ENCODE results near the gene ZNF727.
"Not testable (repeated sequence)": the region's sequence is repeated elsewhere in the genome, so short reads cannot be mapped to it uniquely, and the experiment has no call there.

Gene ZNF727

DNA sequence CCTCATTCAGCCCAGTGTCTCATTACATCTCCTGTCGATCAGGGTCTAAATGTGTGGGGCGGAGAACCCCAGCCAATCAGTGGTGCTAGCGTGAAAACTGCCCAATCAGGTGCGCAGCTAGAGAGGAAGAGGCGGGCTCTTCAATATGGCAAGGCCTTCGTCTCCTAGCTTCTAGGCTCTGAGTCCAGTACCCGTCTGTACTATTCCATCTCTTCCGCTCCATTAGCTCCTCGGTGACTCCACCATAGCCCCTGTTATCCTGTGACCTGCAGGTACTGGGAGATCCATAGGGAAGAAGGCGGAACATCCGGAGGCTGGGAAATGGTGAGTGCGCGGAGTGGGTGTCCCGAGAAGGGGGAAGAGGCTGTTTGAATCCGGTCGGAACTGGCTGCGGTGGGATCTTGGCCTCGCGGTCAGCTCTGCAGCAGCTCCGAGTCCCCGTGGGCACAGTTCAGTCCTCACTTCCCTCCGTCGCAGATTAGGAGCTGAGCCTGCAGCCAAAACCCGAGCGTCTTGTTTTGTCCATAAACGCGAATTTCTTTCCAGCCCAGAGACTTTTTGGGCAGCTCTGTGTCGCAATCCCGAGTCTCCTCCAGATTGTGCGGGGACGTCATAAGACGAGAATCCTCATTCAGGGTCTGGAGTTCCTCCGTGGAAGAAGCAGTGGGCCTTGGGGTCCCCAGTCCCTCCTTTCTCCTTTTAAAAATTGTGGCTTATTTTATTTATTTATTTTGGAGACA, at the start of gene ZNF727:
TSS of gene ZNF727 (plus strand) at position 134 of the 740 bp plus-strand sequence. CDS start at position 322, 188 bp downstream.
- no peak for DNase-seq (ENCODE audit: low read depth, low spot score)

DNA sequence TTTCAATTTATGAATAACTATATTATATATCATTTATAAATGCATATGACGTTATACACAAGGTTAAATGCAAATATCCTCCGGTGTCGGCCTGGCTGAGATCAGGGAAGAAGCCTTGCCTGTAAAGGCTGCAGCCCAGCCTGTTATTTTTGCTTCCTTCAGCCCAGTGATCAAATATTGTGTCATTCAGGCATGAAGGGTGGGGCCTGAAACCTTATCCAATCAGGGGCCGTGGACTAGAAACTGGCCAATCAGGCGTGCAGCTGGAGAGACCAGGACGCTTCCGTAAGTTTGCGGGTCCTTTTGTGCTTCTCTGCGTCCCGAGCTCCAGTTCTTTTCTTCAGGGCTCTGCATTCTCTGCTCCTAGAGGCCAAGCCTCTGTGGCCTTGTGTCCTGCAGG, 46.7 kb upstream of the ZNF727 start, which contains the start of gene ZNF722:
TSS of gene ZNF722 (plus strand) at position 301 of the 400 bp plus-strand sequence. CDS start 113 bp downstream, outside the sequence.
- DNase-seq (ENCODE audit: low read depth, low spot score), result no peak

DNA sequence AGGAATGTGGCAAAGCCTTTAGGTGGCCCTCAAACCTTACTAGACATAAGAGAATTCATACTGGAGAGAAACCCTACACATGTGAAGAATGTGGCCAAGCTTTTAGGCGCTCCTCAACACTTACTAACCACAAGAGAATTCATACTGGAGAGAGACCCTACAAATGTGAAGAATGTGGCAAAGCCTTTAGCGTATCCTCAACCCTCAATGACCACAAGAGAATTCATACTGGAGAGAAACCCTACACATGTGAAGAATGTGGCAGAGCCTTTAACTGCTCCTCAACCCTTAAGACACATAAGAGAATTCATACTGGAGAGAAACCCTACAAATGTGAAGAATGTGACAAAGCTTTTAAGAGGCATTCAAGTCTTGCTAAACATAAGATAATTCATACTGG, 29.7 kb upstream of the ZNF727 start:
- not testable (repeated sequence) for DNase-seq (ENCODE audit: low read depth, low spot score)

DNA sequence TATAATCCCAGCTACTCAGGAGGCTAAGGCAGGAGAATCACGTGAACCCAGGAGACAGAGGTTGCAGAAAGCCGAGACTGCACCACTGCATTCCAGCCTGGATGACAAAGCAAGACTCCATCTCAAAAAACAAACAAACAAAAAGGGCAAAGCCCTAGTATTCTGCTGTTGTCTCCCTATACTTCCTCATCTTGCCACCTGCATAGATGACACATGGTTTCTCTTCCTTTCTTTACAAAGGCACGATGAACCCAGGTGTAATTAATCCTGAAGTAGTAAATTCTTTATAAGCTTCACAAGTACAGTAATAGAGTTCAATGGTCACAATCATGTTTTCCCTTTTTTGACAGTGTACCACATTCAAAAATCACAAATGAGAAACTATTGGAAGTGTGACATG, 9.8 kb upstream of the ZNF727 start:
- no peak for DNase-seq (ENCODE audit: low read depth, low spot score)

DNA sequence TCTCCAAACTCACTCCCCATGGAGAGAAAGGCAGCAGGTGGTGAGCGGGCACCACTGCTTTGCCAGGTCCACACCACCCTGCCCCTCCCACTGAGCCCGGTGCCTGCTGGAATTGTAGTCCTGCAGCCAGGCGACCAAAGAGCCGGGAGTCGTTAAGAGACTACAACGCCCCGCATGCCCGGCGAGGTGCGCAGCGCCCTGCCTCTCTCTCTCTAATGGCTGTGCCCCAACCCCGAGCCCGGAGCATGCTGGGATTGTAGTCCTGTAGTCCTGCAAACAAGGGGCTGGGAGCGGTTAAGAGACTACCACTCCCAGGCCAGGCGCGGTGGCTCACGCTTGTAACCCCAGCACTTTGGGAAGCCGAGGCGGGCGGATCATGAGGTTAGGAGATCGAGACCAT, 8.1 kb upstream of the ZNF727 start:
- no peak for DNase-seq (ENCODE audit: low read depth, low spot score)

DNA sequence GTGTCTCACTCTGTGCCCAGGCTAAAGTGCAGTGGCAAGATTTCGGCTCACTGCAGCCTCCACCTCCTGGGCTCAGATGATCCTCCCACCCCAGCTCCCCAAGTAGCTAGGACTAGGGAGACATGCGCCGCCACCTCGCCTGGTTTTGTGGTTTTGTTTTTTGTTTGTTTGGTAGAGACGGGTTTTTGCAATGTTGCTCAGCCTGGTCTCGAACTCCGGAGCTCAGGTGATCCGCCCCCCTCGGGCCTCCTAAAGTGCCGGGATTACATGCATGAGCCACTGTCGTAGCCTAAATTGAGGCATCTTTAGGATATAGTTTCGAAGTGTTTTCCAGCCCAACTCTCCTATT, 781 bp downstream of the ZNF727 start:
- DNase-seq (ENCODE audit: low read depth, low spot score), result no peak

DNA sequence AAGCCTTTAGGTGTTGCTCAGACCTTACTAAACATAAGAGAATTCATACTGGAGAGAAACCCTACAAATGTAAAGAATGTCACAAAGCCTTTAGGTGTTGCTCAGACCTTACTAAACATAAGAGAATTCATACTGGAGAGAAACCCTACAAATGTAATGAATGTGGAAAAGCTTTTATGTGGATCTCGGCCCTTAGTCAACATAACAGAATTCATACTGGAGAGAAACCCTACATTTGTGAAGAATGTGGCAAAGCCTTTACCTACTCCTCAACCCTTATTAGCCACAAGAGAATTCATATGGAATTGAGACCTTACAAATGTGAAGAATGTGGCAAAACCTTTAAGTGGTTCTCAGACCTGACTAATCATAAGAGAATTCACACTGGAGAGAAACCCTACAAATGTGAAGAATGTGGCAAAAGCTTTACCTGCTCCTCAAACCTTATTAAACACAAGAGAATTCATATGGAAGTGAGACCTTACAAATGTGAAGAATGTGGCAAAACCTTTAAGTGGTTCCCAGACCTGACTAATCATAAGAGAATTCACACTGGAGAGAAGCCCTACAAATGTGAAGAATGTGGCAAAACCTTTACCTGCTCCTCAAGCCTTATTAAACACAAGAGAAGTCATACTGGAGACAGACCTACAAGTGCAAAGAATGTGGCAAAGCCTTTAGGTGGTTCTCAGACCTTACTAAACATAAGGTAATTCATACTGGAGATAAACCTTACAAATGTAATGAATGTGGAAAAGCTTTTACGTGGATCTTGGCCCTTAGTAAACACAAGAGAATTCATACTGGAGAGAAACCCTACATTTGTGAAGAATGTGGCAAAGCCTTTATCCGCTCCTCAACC, 32.8 kb downstream of the ZNF727 start:
- not testable (repeated sequence) for DNase-seq (ENCODE audit: low read depth, low spot score)

DNA sequence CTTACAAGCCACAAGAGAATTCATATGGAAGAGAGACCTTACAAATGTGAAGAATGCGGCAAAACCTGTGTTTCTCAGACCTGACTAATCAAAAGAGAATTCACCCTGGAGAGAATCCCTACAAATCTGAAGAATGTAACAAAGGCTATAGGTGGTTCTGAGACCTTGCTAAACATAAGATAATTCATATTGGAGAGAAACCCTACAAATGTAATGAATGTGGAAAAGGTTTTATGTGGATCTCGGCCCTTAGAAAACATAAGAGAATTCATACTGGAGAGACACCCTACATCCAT, 33.4 kb downstream of the ZNF727 start:
- no peak for DNase-seq (ENCODE audit: low read depth, low spot score)

DNA sequence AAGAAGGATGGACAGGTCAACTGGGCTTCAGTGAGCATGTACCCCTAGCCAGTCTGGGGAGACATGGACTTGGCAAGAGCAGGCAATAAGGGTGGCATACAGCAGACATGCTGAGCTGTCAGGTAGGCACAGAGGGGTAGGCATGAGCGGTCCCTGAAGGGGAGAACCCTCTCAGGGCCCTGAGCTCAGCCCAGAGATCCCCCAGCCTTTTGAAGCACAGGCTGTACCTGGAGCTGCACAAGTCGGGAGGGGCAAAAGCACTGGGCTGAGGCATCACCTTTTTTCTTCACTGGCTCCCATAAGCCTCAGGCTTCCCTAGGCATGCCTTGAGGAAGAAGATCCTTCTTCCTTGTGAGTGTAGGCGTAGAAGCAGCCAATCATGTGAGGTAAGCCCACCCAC, 42.3 kb downstream of the ZNF727 start:
- no peak for DNase-seq (ENCODE audit: low read depth, low spot score)

DNA sequence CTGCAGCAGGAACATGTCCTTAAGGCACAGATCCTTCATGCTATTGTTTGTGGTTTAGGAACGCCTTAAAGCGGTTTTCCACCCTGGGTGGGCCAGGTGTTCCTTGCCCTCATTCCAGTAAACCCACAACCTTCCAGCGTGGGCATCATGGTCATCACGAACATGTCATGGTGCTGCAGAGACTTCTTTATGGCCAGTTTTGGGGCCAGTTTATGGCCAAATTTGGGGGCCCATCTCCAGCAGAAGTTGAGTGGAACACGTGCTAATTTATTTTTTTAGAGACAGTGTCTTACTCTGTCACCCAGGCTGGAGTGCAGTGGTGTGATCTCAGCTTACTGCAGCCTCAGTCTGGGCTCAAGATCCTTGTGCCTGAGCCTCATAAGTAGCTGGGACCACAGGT, 43.6 kb downstream of the ZNF727 start:
- not testable (repeated sequence) for DNase-seq (ENCODE audit: low read depth, low spot score)

Data from iPS DF 19.7 (cell line).